GM19351 (cell line): Measurements from ENCODE around the gene POLDIP2.

Source experiments
- ATAC-seq: cut with Tn5 transposase; IDR thresholded peaks from one replicate; pipeline ENCODE4 v1.9.1; 2021; ENCODE audit warnings: mild to moderate bottlenecking, moderate library complexity; ENCODE audit not compliant: unreplicated experiment

The POLDIP2 gene

DNA sequence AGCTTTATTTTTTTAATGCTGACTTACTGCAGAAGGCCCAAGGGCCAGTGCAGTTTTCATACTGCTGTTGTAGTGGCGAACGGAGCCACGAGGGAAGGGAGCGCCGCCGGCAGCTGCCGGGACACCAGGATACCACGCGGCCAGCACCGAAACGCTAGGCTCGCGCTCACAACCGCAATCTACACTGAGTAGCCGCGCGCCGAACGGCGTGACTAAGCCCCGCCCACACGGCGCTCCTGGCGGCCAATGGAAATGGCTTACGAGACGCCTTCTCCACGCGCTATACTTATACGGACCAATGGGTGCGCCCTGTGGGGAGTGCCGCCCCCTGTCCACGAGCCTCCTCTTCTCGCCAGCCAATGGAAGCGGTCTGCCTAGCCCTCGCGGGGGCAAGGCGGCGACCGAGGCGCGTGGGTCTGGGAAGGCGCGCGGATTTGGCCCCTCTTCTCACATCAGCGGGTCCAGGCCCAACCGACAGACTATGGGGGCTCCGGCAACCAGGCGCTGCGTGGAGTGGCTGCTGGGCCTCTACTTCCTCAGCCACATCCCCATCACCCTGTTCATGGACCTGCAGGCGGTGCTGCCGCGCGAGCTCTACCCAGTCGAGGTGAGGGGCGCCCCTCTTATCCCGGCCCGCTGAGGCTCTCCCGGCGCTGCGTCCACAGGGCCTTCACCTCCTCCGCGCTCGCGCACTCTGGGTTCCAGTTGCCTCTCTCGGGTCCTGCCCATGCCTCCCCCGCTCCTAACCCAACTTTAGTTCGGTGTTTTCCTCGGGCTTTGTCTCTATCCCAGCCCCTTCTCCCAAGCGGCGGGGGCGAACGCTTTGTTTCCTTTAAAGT, 38.3 kb downstream of the POLDIP2 start, which contains the start of gene TMEM97:
Gene TMEM97, plus strand, starts transcription at position 442 of the 839 bp plus-strand sequence. Its CDS starts 40 bp downstream, at position 482.
- peak; percentile 96 for ATAC-seq

- ATAC-seq = peak; percentile 17
Observed at GRCh38 chr17:28317966-28318758, 39.2 kb downstream of the POLDIP2 start.

DNA sequence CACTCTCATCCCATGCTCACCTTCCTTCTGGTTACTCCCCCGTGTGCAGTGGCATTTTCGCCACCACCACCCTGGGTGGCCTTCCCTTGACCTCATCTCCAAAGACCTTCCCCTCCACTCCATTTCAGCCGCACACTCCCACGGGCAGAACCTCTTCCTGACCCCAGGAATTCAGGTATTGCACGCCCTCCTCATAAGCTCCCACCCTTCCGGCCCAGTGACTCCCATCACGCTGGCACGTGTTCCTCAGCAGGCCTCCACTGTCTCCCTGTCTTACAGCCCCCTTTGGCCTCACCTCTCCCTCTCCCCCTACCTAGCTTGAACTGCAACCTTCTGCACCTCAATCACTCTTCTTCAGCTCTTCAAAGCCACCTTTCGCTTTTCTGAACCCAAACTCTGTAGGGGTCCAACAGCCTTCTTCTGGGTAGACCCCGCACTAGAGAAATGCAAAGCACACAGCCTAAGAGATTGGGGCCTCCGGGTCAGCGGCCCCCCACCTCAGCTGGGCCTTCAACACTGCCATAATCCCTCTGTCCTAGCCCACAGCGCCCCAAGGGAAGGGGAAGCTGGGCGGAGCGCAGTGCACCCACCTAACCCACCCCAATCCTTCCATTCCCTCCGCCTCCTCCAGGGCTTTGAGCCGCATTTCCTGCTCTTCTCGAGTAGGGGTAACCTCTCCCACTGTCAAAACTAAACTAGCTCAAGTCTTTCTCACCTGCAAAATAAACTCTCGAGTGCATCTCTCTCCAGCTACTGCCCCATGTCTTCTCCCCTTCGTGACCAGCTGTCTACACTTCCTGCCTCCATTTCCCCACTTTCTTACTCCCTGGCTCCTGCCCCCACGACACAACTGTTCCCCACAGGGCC, 40.0 kb downstream of the POLDIP2 start:
- no peak for ATAC-seq

GRCh38 chr17:28315846-28316705, 41.3 kb downstream of the POLDIP2 start:
- ATAC-seq = no peak

GRCh38 chr17:28313841-28314240, 43.5 kb downstream of the POLDIP2 start:
- ATAC-seq = no peak

DNA sequence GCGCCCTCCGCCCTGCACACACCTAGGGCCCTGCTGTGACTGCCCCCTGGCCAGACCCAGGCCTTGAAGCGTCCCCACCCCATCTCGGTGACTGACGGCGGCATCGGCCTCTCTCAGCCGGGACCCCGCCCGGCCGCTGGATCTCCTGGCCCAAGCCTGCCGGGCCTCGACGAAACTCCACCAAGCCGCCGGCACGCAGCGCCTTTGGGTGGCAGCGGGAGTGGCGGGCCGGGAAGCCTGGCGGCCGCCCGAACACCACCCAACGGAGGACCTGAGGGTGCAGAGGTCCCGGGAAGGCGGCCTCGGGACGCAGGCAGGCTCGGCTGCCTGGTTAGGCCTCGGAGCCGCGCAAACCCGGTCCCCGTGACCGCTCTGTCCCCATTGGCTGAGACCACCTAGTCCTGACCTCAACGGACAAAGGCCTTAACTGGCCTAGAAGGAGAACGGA, 50.3 kb downstream of the POLDIP2 start:
- ATAC-seq = no peak

DNA sequence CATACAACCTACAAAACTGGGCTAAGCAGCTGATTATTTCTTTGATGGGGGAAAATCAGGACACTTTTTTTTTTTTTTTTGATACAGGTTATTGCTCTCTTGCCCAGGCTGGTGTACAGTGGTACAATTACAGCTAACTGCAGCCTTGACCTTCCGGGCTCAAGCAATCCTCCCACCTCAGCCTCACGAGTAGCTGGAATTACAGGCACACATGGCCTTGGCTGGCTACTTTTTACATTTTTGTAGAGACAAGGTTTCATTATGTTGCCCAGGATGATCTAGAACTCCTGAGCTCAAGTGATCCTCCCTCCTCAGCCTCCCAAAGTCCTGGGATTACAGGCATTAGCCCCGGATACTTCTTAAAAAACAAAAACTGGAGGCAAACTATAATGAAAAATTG, 58.9 kb downstream of the POLDIP2 start:
- no peak for ATAC-seq
